Measurements from ENCODE around the gene MSLN.

Gene MSLN

GRCh38 chr16:801584-802363, 41.2 kb downstream of the MSLN start:
- no peak for DNase-seq (ENCODE audit: low read depth)
- H3K4me3 ChIP-seq (ENCODE audit: control insufficient read depth, low read depth, low read length), result no peak overlapping the region

GRCh38 chr16:802461-802860, 41.9 kb downstream of the MSLN start:
- DNase-seq (ENCODE audit: low read depth), result no peak
- no peak overlapping the region for H3K4me3 ChIP-seq (ENCODE audit: control insufficient read depth, low read depth, low read length)
- no peak for TF ChIP-seq CTCF (IDR thresholded peaks at IDR 0.05; ENCODE audit: control insufficient read depth, insufficient read depth, low read depth, low read length, missing control alignments)

More at GRCh38 chr16:801584-802363, 41.2 kb downstream of the MSLN start:
- no peak for TF ChIP-seq CTCF (IDR thresholded peaks at IDR 0.05; ENCODE audit: control insufficient read depth, insufficient read depth, low read depth, low read length, missing control alignments)

GRCh38 chr16:802914-803753, 42.6 kb downstream of the MSLN start:
- TF ChIP-seq CTCF (IDR thresholded peaks at IDR 0.05; ENCODE audit: control insufficient read depth, insufficient read depth, low read depth, low read length, missing control alignments), result no peak

GRCh38 chr16:803754-804080, 43.2 kb downstream of the MSLN start:
- no peak for DNase-seq (ENCODE audit: low read depth)
- no peak for TF ChIP-seq CTCF (IDR thresholded peaks at IDR 0.05; ENCODE audit: control insufficient read depth, insufficient read depth, low read depth, low read length, missing control alignments)
- no peak overlapping the region for H3K4me3 ChIP-seq (ENCODE audit: control insufficient read depth, low read depth, low read length)

More at GRCh38 chr16:802914-803753, 42.6 kb downstream of the MSLN start:
- no peak overlapping the region for H3K4me3 ChIP-seq (ENCODE audit: control insufficient read depth, low read depth, low read length)
- no peak for DNase-seq (ENCODE audit: low read depth)

GRCh38 chr16:804193-805048, 43.9 kb downstream of the MSLN start:
- DNase-seq (ENCODE audit: low read depth), result no peak
- H3K4me3 ChIP-seq (ENCODE audit: control insufficient read depth, low read depth, low read length), result no peak overlapping the region
- TF ChIP-seq CTCF (IDR thresholded peaks at IDR 0.05; ENCODE audit: control insufficient read depth, insufficient read depth, low read depth, low read length, missing control alignments), result no peak

GRCh38 chr16:805474-805873, 44.9 kb downstream of the MSLN start:
- no peak overlapping the region for H3K4me3 ChIP-seq (ENCODE audit: control insufficient read depth, low read depth, low read length)
- no peak for TF ChIP-seq CTCF (IDR thresholded peaks at IDR 0.05; ENCODE audit: control insufficient read depth, insufficient read depth, low read depth, low read length, missing control alignments)
- no peak for DNase-seq (ENCODE audit: low read depth)

Data from AG09309 (cell line).